ENCODE results near the gene PRSS53.

DNA sequence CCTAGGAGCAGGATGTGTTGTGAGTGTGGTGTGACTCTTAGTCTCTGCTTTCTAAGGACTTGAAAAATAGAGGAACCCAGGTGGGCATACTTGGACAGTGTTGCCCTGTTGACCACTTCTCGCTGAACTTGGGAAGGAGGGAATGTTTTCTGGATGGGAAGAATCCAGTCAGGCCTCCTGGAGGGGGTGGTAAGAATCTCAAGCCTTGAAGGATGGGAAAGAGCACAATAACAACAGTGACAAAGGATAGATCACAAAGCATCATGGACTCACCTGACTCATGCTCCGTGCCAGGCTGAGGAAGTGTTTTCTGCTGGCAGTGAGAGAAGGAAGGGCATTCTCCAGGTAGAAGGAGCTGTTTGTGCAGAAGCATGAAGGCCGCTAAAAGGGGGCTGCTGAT lies 37.1 kb upstream of the PRSS53 start:
- TF ChIP-seq, protein P1, sequence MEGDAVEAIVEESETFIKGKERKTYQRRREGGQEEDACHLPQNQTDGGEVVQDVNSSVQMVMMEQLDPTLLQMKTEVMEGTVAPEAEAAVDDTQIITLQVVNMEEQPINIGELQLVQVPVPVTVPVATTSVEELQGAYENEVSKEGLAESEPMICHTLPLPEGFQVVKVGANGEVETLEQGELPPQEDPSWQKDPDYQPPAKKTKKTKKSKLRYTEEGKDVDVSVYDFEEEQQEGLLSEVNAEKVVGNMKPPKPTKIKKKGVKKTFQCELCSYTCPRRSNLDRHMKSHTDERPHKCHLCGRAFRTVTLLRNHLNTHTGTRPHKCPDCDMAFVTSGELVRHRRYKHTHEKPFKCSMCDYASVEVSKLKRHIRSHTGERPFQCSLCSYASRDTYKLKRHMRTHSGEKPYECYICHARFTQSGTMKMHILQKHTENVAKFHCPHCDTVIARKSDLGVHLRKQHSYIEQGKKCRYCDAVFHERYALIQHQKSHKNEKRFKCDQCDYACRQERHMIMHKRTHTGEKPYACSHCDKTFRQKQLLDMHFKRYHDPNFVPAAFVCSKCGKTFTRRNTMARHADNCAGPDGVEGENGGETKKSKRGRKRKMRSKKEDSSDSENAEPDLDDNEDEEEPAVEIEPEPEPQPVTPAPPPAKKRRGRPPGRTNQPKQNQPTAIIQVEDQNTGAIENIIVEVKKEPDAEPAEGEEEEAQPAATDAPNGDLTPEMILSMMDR (IDR thresholded peaks at IDR 0.05), result no peak
- TF ChIP-seq POLR2A (IDR thresholded peaks at IDR 0.05) (no peak), POLR2AphosphoS5 (IDR thresholded peaks at IDR 0.05) (no peak)
